Gastrocnemius medialis (tissue), 4 donors: Measurements from ENCODE around the gene MACC1. TPM values are rescaled to one million over a fixed set of nuclear protein-coding genes. Genes with fewer than 3 reads are reported as not detected.

Experiments
- ATAC-seq, 2 donors: fragments of 150-250 bp; one replicate each; pipeline ENCODE4 v1.9.1; 2016
- DNase-seq, 2 donors: peaks; one replicate each; pipeline ENCODE4 v3.0.0-alpha.2; 2019
- H3K27ac ChIP-seq, 4 donors: fragments of 200-600 bp; sonication (generic); 1 replicate in 1 of 4; 2 replicates in 3 of 4; pipeline ENCODE4 v1.5.1; 2016 to 2018; ENCODE audit warnings: mild to moderate bottlenecking in 2 of 4, moderate library complexity in 1 of 4
- H3K27me3 ChIP-seq, 3 donors: fragments of 200-600 bp; sonication (generic) in 2 of 3; 1 replicate in 1 of 3; 2 replicates in 2 of 3; pipeline versions ENCODE4 v1.5.1 to v1.6.0; 2016 to 2019; ENCODE audit warnings: mild to moderate bottlenecking in 1 of 3, moderate library complexity in 1 of 3
- H3K36me3 ChIP-seq, 2 donors: fragments of 200-600 bp; sonication (generic) in 1 of 2; one replicate each; pipeline ENCODE4 v1.5.1; 2017 to 2018
- H3K4me1 ChIP-seq, 2 donors: fragments of 200-600 bp; sonication (generic) in 1 of 2; one replicate each; pipeline ENCODE4 v1.5.1; 2016 to 2017; ENCODE audit warnings: mild to moderate bottlenecking in 2 of 2
- H3K4me3 ChIP-seq, 4 donors: fragments of 200-600 bp; sonication (generic) in 3 of 4; 1 replicate in 1 of 4; 2 replicates in 3 of 4; pipeline ENCODE4 v1.5.1; 2016 to 2019; ENCODE audit warnings: mild to moderate bottlenecking in 2 of 4
- H3K9me3 ChIP-seq, 3 donors: fragments of 200-600 bp; sonication (generic) in 2 of 3; 1 replicate in 1 of 3; 2 replicates in 2 of 3; pipeline ENCODE4 v1.5.1; 2016 to 2019
- POLR2A ChIP-seq, 2 donors: fragments of 450-650 bp; IDR thresholded peaks; one replicate each; pipeline ENCODE4 v1.6.1; 2017; ENCODE audit warnings: antibody characterized with exemption in 2 of 2, mild to moderate bottlenecking in 2 of 2, moderate library complexity in 2 of 2
- in situ Hi-C, 4 donors: fragments of 200-750 bp; cut with MboI; loops; one replicate each; pipeline versions ENCODE4 v1.15.0 to v1.8.0; 2017; ENCODE audit warnings: low sequenced_read_pairs in 4 of 4
- intact Hi-C: fragments of 100-400 bp; cut with DNase I; formaldehyde crosslinking; loops from one replicate; pipeline ENCODE4 v1.15.1; 2023; ENCODE audit warnings: low total_unique reads
- total RNA-seq, 4 donors: library from RNA; depleted of rRNA; stranded (reverse); fragments of >200 nt; gene quantifications; one replicate each; pipeline versions ENCODE4 v1.1.0 to v1.2.3, GENCODE V29; 2016
- TF ChIP-seq, protein P1 (sequence below), 5 experiments: fragments of 450-650 bp in 3 of 5; fragments of 200-600 bp in 2 of 5; sonication (generic) in 2 of 5; IDR thresholded peaks in 4 of 5; conservative IDR thresholded peaks in 1 of 5; 1 replicate in 4 of 5; 2 replicates in 1 of 5; pipeline ENCODE4 v1.5.1; 2016 to 2019; ENCODE audit warnings: antibody characterized with exemption in 5 of 5, mild to moderate bottlenecking in 3 of 5, moderate library complexity in 3 of 5

Gene MACC1
- total RNA-seq, 4 donors from 2014 or later, result not detected

DNA sequence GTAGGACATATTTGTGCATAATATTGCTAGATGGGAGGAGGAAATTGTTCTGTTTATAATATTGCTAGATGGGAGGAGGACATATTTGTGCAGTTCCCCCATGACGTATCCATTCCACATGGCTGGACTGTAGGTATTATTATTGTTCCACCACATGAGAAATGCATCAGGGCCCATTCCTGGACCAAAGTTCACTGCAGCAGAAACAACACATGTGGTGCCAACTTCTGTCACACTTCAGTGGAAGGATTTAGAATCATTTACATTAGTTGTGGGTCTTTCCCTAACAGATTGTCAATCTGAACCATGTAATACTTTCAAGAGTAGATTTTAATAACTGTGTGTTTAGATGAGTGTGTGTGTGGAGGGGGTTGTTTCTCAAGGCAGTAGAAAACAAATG, 32.7 kb upstream of the MACC1 start:
- in situ Hi-C loops, result no loop called here

GRCh38 chr7:20249376-20249775, 32.2 kb upstream of the MACC1 start:
- Histone ChIP-seq H3K27ac (no peak overlapping the region), H3K27me3 (no peaks in the 10 kb centered on the region), H3K4me3 (no peak overlapping the region), H3K4me1 (no peaks in the 10 kb centered on the region), H3K9me3 (no peaks in the 10 kb centered on the region), H3K36me3 (no peaks in the 10 kb centered on the region)
- ATAC-seq (no peak), DNase-seq (no peak)
- intact Hi-C loops (no loop called here), in situ Hi-C loops (no loop called here)
- TF ChIP-seq, protein P1, sequence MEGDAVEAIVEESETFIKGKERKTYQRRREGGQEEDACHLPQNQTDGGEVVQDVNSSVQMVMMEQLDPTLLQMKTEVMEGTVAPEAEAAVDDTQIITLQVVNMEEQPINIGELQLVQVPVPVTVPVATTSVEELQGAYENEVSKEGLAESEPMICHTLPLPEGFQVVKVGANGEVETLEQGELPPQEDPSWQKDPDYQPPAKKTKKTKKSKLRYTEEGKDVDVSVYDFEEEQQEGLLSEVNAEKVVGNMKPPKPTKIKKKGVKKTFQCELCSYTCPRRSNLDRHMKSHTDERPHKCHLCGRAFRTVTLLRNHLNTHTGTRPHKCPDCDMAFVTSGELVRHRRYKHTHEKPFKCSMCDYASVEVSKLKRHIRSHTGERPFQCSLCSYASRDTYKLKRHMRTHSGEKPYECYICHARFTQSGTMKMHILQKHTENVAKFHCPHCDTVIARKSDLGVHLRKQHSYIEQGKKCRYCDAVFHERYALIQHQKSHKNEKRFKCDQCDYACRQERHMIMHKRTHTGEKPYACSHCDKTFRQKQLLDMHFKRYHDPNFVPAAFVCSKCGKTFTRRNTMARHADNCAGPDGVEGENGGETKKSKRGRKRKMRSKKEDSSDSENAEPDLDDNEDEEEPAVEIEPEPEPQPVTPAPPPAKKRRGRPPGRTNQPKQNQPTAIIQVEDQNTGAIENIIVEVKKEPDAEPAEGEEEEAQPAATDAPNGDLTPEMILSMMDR (IDR thresholded peaks at IDR 0.05 in 4 of 5, conservative IDR thresholded peaks at IDR 0.05 in 1 of 5), result no peak
- no peak for TF ChIP-seq POLR2A (IDR thresholded peaks at IDR 0.05)

More for the DNA sequence above, 32.7 kb upstream of the MACC1 start:
- intact Hi-C loops, result no loop called here
- DNase-seq, result no peak
- TF ChIP-seq, protein P1 (IDR thresholded peaks at IDR 0.05 in 4 of 5, conservative IDR thresholded peaks at IDR 0.05 in 1 of 5), result no peak
- TF ChIP-seq POLR2A (IDR thresholded peaks at IDR 0.05), result no peak
- H3K9me3 ChIP-seq, result no peaks in the 10 kb centered on the region
- no peak for ATAC-seq
- H3K4me3 ChIP-seq, result no peak overlapping the region
- no peak overlapping the region for H3K27ac ChIP-seq
- H3K4me1 ChIP-seq, result no peaks in the 10 kb centered on the region
- no peaks in the 10 kb centered on the region for H3K27me3 ChIP-seq
- H3K36me3 ChIP-seq, result no peaks in the 10 kb centered on the region

GRCh38 chr7:20246236-20246635, 29.1 kb upstream of the MACC1 start:
- H3K27ac ChIP-seq, result no peak overlapping the region
- in situ Hi-C loops, result no loop called here
- ATAC-seq, result no peak

GRCh38 chr7:20244334-20245120, 27.3 kb upstream of the MACC1 start:
- no peak for DNase-seq
- intact Hi-C loops, result no loop called here
- no peak for TF ChIP-seq POLR2A (IDR thresholded peaks at IDR 0.05)
- TF ChIP-seq, protein P1 (IDR thresholded peaks at IDR 0.05 in 4 of 5, conservative IDR thresholded peaks at IDR 0.05 in 1 of 5), result no peak

More at GRCh38 chr7:20246236-20246635, 29.1 kb upstream of the MACC1 start:
- Histone ChIP-seq H3K9me3 (no peaks in the 10 kb centered on the region), H3K4me3 (no peak overlapping the region), H3K4me1 (no peaks in the 10 kb centered on the region), H3K27me3 (no peaks in the 10 kb centered on the region), H3K36me3 (no peaks in the 10 kb centered on the region)
- TF ChIP-seq POLR2A (IDR thresholded peaks at IDR 0.05), result no peak
- TF ChIP-seq, protein P1 (IDR thresholded peaks at IDR 0.05 in 4 of 5, conservative IDR thresholded peaks at IDR 0.05 in 1 of 5), result no peak
- DNase-seq, result no peak
- intact Hi-C loops, result no loop called here

More at GRCh38 chr7:20244334-20245120, 27.3 kb upstream of the MACC1 start:
- H3K4me3 ChIP-seq, result no peak overlapping the region
- ATAC-seq, result no peak
- in situ Hi-C loops, result no loop called here
- no peaks in the 10 kb centered on the region for H3K4me1 ChIP-seq
- H3K9me3 ChIP-seq, result no peaks in the 10 kb centered on the region
- no peaks in the 10 kb centered on the region for H3K36me3 ChIP-seq
- H3K27me3 ChIP-seq, result no peaks in the 10 kb centered on the region
- H3K27ac ChIP-seq, result no peak overlapping the region
